ENCODE results near the gene CADPS. TPM values are rescaled to one million over a fixed set of nuclear protein-coding genes. Genes with fewer than 3 reads are reported as not detected.

The CADPS gene
- polyA plus RNA-seq, 1 donor from 2014 or later, result 118 TPM

- Histone ChIP-seq H3K27me3 (ENCODE audit: insufficient read depth, low read depth, low read length) (no peaks in the 10 kb centered on the region), H3K27ac (ENCODE audit: low read length) (no peak overlapping the region), H2AFZ (ENCODE audit: low read depth, low read length) (no peak overlapping the region), H3K9me3 (ENCODE audit: low read length) (no peaks in the 10 kb centered on the region), H3K9me2 (ENCODE audit: insufficient read depth, low read length) (no peaks in the 10 kb centered on the region), H3K36me3 (ENCODE audit: insufficient read depth, low read length) (no peaks in the 10 kb centered on the region), H3F3A (ENCODE audit: insufficient read depth, low read length, poor library complexity, severe bottlenecking) (peaks cover 3% of the 10 kb centered on the region), H4K20me1 (ENCODE audit: insufficient read depth) (no peaks in the 10 kb centered on the region), H3K9ac (ENCODE audit: low read length) (no peak overlapping the region), H3K4me2 (ENCODE audit: low read length) (no peak overlapping the region), H3K79me2 (replicated peaks; ENCODE audit: insufficient read depth, low read length) (no peaks in the 10 kb centered on the region), H3K4me3 (ENCODE audit: low read length) (no peak overlapping the region)
- TF ChIP-seq POLR2AphosphoS5 (IDR thresholded peaks at IDR 0.05) (no peak), CTCF (IDR thresholded peaks at IDR 0.05; ENCODE audit: poor library complexity, severe bottlenecking) (no peak), RAD21 (conservative IDR thresholded peaks at IDR 0.05) (no peak), REST (IDR thresholded peaks at IDR 0.05; ENCODE audit: borderline replicate concordance) (no peak), EP300 (conservative IDR thresholded peaks at IDR 0.05; ENCODE audit: poor library complexity, severe bottlenecking) (no peak), MXI1 (conservative IDR thresholded peaks at IDR 0.05; ENCODE audit: poor library complexity, severe bottlenecking) (no peak), SMC3 (conservative IDR thresholded peaks at IDR 0.05; ENCODE audit: poor library complexity) (no peak), TAF1 (IDR thresholded peaks at IDR 0.05; ENCODE audit: low read depth) (no peak), EZH2 (IDR thresholded peaks at IDR 0.05; ENCODE audit: borderline replicate concordance, insufficient read depth, low read length, poor library complexity, severe bottlenecking) (no peak)
Observed at GRCh38 chr3:62589078-62589477, 286.1 kb downstream of the CADPS start.

GRCh38 chr3:62587579-62588031, 287.6 kb downstream of the CADPS start:
- no peak overlapping the region for H2AFZ ChIP-seq (ENCODE audit: low read depth, low read length)
- H3K36me3 ChIP-seq (ENCODE audit: insufficient read depth, low read length), result no peaks in the 10 kb centered on the region
- no peak overlapping the region for H3K4me3 ChIP-seq (ENCODE audit: low read length)
- no peak overlapping the region for H3K9ac ChIP-seq (ENCODE audit: low read length)
- H3K4me2 ChIP-seq (ENCODE audit: low read length), result no peak overlapping the region
- no peak overlapping the region for H3K27ac ChIP-seq (ENCODE audit: low read length)
- TF ChIP-seq TAF1 (IDR thresholded peaks at IDR 0.05; ENCODE audit: low read depth), result no peak
- no peak for TF ChIP-seq MXI1 (conservative IDR thresholded peaks at IDR 0.05; ENCODE audit: poor library complexity, severe bottlenecking)
- TF ChIP-seq REST (IDR thresholded peaks at IDR 0.05; ENCODE audit: borderline replicate concordance), result no peak
- no peak for TF ChIP-seq EP300 (conservative IDR thresholded peaks at IDR 0.05; ENCODE audit: poor library complexity, severe bottlenecking)
- no peak for TF ChIP-seq RAD21 (conservative IDR thresholded peaks at IDR 0.05)
- TF ChIP-seq EZH2 (IDR thresholded peaks at IDR 0.05; ENCODE audit: borderline replicate concordance, insufficient read depth, low read length, poor library complexity, severe bottlenecking), result no peak
- TF ChIP-seq SMC3 (conservative IDR thresholded peaks at IDR 0.05; ENCODE audit: poor library complexity), result no peak
- no peak for TF ChIP-seq CTCF (IDR thresholded peaks at IDR 0.05; ENCODE audit: poor library complexity, severe bottlenecking)
- no peak for TF ChIP-seq POLR2AphosphoS5 (IDR thresholded peaks at IDR 0.05)
- no peaks in the 10 kb centered on the region for H3K79me2 ChIP-seq (replicated peaks; ENCODE audit: insufficient read depth, low read length)
- H3K9me3 ChIP-seq (ENCODE audit: low read length), result no peaks in the 10 kb centered on the region
- no peaks in the 10 kb centered on the region for H4K20me1 ChIP-seq (ENCODE audit: insufficient read depth)
- no peaks in the 10 kb centered on the region for H3K9me2 ChIP-seq (ENCODE audit: insufficient read depth, low read length)
- peaks cover 3% of the 10 kb centered on the region for H3F3A ChIP-seq (ENCODE audit: insufficient read depth, low read length, poor library complexity, severe bottlenecking)
- H3K27me3 ChIP-seq (ENCODE audit: insufficient read depth, low read depth, low read length), result no peaks in the 10 kb centered on the region

All from neural cell (in vitro differentiated cells).